WTC11 (cell line): ENCODE data around the gene TXNDC2. TPM values are rescaled to one million over a fixed set of nuclear protein-coding genes. Genes with fewer than 3 reads are reported as not detected.

Source experiments
- ATAC-seq: fragments of 200-7000 bp; cut with Tn5 transposase; 2 replicates; pipeline ENCODE4 v1.10.0; 2021; ENCODE audit warnings: mild to moderate bottlenecking, moderate library complexity
- CTCF ChIA-PET: fragments of 300-600 bp; sonication (Branson Sonifier 250); formaldehyde crosslinking; loops from one replicate; lab custom pipeline; 2021; ENCODE audit warnings: antibody characterized with exemption; lab: Charles Lee
- POLR2A ChIA-PET: fragments of 350-600 bp; sonication (Branson Sonifier 250); formaldehyde crosslinking; loops from one replicate; lab custom pipeline; 2021; ENCODE audit warnings: antibody characterized with exemption; lab: Charles Lee
- DNase-seq: peaks from one replicate; pipeline ENCODE4 v3.0.0; 2021; ENCODE audit warnings: low spot score
- H3K27ac Mint-ChIP-seq: 2 replicates; pipeline ENCODE4 v1.8.0; 2021; ENCODE audit warnings: mixed read lengths
- H3K27me3 Mint-ChIP-seq: 2 replicates; pipeline ENCODE4 v1.8.0; 2021; ENCODE audit warnings: low read depth, mild to moderate bottlenecking, moderate library complexity, mixed read lengths
- H3K36me3 Mint-ChIP-seq: 2 replicates; pipeline ENCODE4 v1.8.0; 2021; ENCODE audit warnings: mixed read lengths
- H3K4me1 Mint-ChIP-seq: 2 replicates; pipeline ENCODE4 v1.8.0; 2022; ENCODE audit warnings: mixed read lengths
- H3K4me3 Mint-ChIP-seq: 2 replicates; pipeline ENCODE4 v1.8.0; 2021; ENCODE audit warnings: mild to moderate bottlenecking, moderate library complexity, mixed read lengths
- H3K9me3 Mint-ChIP-seq: 2 replicates; pipeline ENCODE4 v1.8.0; 2021; ENCODE audit warnings: mixed read lengths
- ATF3 ChIP-seq: sonication (generic); formaldehyde crosslinking; conservative IDR thresholded peaks from 2 replicates; pipeline ENCODE4 v1.8.1; 2022; ENCODE audit warnings: mild to moderate bottlenecking, missing genetic modification reagents
- CBFB ChIP-seq: sonication (generic); formaldehyde crosslinking; IDR thresholded peaks from 2 replicates; pipeline ENCODE4 v1.8.1; 2022; ENCODE audit warnings: mild to moderate bottlenecking, low read depth, missing genetic modification reagents
- GABPB1 ChIP-seq: sonication (generic); formaldehyde crosslinking; IDR thresholded peaks from 2 replicates; pipeline ENCODE4 v1.8.1; 2023; ENCODE audit warnings: mild to moderate bottlenecking, missing genetic modification reagents
- GTF2I ChIP-seq: fragments of 250-450 bp; sonication (Bioruptor Pico); conservative IDR thresholded peaks from 2 replicates; pipeline ENCODE4 v1.4.0; 2021; ENCODE audit warnings: mild to moderate bottlenecking
- JUN ChIP-seq: sonication (generic); formaldehyde crosslinking; IDR thresholded peaks from 2 replicates; pipeline ENCODE4 v1.8.0; 2023; ENCODE audit warnings: mild to moderate bottlenecking, missing genetic modification reagents
- KAT7 ChIP-seq: sonication (generic); formaldehyde crosslinking; IDR thresholded peaks from 2 replicates; pipeline ENCODE4 v1.8.1; 2023; ENCODE audit warnings: missing genetic modification reagents, mild to moderate bottlenecking, borderline replicate concordance
- SOX15 ChIP-seq: fragments of 250-450 bp; sonication (Bioruptor Pico); IDR thresholded peaks from 2 replicates; pipeline ENCODE4 v1.9.0; 2021; ENCODE audit warnings: mild to moderate bottlenecking
- total RNA-seq: library from RNA; stranded (reverse); gene quantifications from 3 replicates; pipeline ENCODE4 v1.2.3, GENCODE V29; 2021
- TF ChIP-seq, protein P1 (sequence below): sonication (generic); formaldehyde crosslinking; conservative IDR thresholded peaks from 2 replicates; pipeline ENCODE4 v1.8.1; 2023; ENCODE audit warnings: mild to moderate bottlenecking, low read depth, missing genetic modification reagents, moderate library complexity
- TF ChIP-seq, protein P2 (sequence below): sonication (generic); formaldehyde crosslinking; IDR thresholded peaks from 2 replicates; pipeline ENCODE4 v1.8.1; 2022; ENCODE audit warnings: low read depth, missing genetic modification reagents, borderline replicate concordance
- TF ChIP-seq, protein P3 (sequence below): fragments of 250-450 bp; sonication (Bioruptor Pico); IDR thresholded peaks from 2 replicates; pipeline ENCODE4 v1.8.0; 2021; ENCODE audit warnings: mild to moderate bottlenecking
- TF ChIP-seq, protein P4 (sequence below): sonication (generic); formaldehyde crosslinking; IDR thresholded peaks from 2 replicates; pipeline ENCODE4 v1.8.0; 2022; ENCODE audit warnings: mild to moderate bottlenecking, missing genetic modification reagents

TXNDC2 gene
- total RNA-seq, 1 experiment from 2014 or later: 0.26 TPM

DNA sequence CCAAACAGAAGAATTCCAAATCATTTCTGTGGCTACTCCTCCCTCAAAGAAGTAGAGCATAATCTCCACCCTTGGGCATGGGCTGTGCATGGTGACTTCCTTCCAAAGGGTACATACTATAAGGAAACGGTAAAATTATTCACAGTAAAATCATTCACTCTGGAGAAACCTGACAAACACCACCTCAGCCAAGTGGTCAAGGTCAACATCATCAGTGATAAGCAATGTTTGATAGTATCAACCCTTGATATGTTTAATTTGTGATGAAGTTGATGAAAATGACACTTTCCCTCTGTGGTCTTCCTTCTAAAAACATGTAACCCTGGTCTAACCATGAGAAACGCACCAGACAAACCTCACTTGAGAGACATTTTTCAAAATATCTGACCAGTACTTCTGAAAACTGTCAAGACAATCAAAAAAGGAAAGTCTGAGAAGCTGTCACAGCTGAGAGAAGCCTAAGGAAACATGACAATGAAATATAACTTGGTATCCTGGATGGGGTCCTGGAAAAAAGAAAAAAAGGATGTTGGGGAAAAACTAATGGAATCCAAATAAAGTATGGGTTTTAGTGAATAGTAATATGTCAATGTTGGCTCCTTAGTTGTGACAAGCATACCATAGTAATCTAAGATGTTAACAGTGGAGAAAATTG, 9.4 kb upstream of the TXNDC2 start:
- Mint-ChIP-seq H3K27me3 (peaks cover under 1% of the 10 kb centered on the region; the same call in 1 of the 2 replicates), H3K9me3 (no peaks in the 10 kb centered on the region), H3K36me3 (no peaks in the 10 kb centered on the region), H3K4me3 (no peak overlapping the region), H3K4me1 (peaks cover 6% of the 10 kb centered on the region), H3K27ac (no peak overlapping the region)
- no peak for TF ChIP-seq GABPB1
- TF ChIP-seq, protein P1, sequence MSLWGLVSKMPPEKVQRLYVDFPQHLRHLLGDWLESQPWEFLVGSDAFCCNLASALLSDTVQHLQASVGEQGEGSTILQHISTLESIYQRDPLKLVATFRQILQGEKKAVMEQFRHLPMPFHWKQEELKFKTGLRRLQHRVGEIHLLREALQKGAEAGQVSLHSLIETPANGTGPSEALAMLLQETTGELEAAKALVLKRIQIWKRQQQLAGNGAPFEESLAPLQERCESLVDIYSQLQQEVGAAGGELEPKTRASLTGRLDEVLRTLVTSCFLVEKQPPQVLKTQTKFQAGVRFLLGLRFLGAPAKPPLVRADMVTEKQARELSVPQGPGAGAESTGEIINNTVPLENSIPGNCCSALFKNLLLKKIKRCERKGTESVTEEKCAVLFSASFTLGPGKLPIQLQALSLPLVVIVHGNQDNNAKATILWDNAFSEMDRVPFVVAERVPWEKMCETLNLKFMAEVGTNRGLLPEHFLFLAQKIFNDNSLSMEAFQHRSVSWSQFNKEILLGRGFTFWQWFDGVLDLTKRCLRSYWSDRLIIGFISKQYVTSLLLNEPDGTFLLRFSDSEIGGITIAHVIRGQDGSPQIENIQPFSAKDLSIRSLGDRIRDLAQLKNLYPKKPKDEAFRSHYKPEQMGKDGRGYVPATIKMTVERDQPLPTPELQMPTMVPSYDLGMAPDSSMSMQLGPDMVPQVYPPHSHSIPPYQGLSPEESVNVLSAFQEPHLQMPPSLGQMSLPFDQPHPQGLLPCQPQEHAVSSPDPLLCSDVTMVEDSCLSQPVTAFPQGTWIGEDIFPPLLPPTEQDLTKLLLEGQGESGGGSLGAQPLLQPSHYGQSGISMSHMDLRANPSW: no peak
- TF ChIP-seq CBFB (CRISPR knock-in tag): no peak
- TF ChIP-seq, protein P2, sequence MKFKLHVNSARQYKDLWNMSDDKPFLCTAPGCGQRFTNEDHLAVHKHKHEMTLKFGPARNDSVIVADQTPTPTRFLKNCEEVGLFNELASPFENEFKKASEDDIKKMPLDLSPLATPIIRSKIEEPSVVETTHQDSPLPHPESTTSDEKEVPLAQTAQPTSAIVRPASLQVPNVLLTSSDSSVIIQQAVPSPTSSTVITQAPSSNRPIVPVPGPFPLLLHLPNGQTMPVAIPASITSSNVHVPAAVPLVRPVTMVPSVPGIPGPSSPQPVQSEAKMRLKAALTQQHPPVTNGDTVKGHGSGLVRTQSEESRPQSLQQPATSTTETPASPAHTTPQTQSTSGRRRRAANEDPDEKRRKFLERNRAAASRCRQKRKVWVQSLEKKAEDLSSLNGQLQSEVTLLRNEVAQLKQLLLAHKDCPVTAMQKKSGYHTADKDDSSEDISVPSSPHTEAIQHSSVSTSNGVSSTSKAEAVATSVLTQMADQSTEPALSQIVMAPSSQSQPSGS: no peak
- ChIA-PET CTCF (no interaction called here), POLR2A (no interaction called here)
- DNase-seq: no peak
- ATAC-seq: no peak

- ChIA-PET CTCF (no interaction called here), POLR2A (no interaction called here)
- H3K36me3 Mint-ChIP-seq: no peaks in the 10 kb centered on the region
- H3K4me3 Mint-ChIP-seq: no peak overlapping the region
- no peak for ATAC-seq
- no peak overlapping the region for H3K27ac Mint-ChIP-seq
- no peaks in the 10 kb centered on the region for H3K9me3 Mint-ChIP-seq
- H3K4me1 Mint-ChIP-seq: peaks cover 5% of the 10 kb centered on the region
- no peaks in the 10 kb centered on the region for H3K27me3 Mint-ChIP-seq
- TF ChIP-seq ATF3 (CRISPR knock-in tag) (no peak), SOX15 (CRISPR knock-in tag) (no peak), GTF2I (no peak), JUN (CRISPR knock-in tag) (no peak), KAT7 (CRISPR knock-in tag) (no peak)
- TF ChIP-seq, protein P2: no peak
- TF ChIP-seq, protein P3, sequence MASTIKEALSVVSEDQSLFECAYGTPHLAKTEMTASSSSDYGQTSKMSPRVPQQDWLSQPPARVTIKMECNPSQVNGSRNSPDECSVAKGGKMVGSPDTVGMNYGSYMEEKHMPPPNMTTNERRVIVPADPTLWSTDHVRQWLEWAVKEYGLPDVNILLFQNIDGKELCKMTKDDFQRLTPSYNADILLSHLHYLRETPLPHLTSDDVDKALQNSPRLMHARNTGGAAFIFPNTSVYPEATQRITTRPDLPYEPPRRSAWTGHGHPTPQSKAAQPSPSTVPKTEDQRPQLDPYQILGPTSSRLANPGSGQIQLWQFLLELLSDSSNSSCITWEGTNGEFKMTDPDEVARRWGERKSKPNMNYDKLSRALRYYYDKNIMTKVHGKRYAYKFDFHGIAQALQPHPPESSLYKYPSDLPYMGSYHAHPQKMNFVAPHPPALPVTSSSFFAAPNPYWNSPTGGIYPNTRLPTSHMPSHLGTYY (CRISPR knock-in tag): no peak
- TF ChIP-seq, protein P4, sequence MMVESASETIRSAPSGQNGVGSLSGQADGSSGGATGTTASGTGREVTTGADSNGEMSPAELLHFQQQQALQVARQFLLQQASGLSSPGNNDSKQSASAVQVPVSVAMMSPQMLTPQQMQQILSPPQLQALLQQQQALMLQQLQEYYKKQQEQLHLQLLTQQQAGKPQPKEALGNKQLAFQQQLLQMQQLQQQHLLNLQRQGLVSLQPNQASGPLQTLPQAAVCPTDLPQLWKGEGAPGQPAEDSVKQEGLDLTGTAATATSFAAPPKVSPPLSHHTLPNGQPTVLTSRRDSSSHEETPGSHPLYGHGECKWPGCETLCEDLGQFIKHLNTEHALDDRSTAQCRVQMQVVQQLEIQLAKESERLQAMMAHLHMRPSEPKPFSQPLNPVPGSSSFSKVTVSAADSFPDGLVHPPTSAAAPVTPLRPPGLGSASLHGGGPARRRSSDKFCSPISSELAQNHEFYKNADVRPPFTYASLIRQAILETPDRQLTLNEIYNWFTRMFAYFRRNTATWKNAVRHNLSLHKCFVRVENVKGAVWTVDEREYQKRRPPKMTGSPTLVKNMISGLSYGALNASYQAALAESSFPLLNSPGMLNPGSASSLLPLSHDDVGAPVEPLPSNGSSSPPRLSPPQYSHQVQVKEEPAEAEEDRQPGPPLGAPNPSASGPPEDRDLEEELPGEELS (CRISPR knock-in tag): no peak
- TF ChIP-seq, all 79 proteins: peak for 0
- DNase-seq: no peak
Observed at GRCh38 chr18:9876867-9877654, 8.7 kb upstream of the TXNDC2 start.
